GM18526 (cell line): ENCODE measurements around the gene FGF10.

Experiments used
- POLR2A ChIP-seq: IDR thresholded peaks from 3 replicates; pipeline ENCODE4 v1.6.1; 2011; ENCODE audit not compliant: insufficient read length; ENCODE audit errors: extremely low read depth

Gene FGF10

DNA sequence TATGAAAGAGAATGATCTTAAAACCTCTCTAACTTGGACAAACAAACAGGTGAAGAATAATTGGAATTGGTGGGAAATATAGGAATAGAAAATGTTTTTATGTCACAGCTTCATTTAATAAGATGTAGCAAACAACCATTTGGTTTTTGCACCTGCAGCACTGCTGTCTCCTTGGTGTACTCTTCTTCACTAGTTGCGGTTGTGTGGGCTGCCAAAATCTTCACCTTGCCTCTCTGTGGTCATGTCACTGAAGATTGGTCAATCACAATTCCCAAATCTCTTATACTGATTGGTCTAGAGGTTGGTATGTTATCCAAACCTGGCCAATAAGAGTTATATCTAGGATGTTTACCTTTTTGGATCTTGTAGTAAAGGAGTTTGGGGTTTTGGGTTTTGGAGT lies 88.7 kb downstream of the FGF10 start:
- no peak for TF ChIP-seq POLR2A

DNA sequence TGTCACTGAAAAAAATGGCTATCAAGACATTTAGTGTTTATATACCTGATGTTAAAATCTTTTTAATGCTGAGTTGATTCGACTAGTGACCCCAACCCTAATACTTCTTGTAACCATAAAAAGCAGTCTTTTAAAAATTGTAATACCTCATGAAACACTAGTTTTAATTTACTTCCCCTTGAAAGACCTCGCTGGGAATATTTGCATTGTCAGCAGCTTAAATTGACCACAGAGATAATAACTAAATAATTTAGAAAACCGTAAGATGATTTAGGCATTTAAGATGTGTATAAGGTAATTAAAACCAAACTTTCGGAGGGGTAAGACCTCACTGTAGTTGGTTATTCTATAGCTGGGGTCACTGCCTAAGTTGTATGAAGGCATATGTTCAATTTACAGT lies 89.8 kb downstream of the FGF10 start:
- TF ChIP-seq POLR2A, result no peak

DNA sequence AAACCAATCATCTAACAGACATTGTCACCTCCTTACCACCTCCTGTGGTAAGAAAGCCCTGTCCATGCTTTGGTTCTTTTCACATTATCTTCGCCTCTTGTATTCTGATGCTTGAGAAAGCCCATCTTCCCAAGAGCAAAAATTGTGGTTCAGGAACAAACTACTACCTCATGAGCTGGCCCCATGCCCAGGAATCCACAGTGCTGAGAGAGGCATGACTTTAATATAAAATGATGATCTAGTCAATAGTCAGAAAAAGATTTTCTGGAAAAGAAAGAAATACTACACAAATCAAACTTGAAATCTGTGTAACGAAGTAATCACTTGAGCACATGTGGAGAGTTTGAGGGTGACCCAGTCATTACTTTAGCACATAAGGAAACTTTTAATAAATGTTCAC lies 94.7 kb downstream of the FGF10 start:
- TF ChIP-seq POLR2A, result no peak

DNA sequence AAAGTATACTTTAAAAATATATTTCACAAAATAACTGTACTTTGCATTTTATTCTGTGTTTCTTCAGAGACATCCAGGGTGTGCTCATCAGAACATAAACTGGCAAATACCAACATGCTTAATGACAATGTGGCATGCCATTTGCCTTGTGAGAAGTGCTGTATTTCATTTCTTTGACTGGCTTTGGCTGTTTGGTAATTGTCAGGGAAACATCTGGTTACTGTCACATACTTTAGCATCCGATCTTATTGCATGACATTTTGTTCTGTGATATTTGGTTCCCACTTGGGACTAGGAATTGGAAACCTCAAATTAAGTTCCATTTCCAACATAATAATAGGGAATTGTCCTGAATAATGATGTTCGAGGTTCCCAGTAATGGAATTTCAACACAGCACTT lies 96.5 kb downstream of the FGF10 start:
- TF ChIP-seq POLR2A, result no peak

DNA sequence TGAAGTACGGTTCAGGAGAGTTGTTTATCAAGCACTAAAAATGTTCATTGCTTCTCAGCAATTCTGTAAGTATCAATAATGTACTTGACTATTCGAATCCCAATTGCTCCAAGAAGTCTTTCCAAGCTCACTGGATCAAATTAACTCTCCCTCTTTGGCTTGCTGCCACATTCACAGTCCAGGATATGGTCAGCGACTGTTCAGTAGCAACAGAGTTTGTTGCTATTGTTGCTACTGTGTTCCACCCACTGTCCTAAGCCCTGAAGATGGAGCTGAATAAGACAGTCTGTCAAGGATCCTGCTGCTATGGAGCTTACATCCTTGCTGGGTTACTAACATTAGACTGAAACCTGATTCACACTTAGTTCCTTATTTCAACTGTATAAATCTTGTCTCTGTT lies 110.8 kb downstream of the FGF10 start:
- TF ChIP-seq POLR2A, result no peak

DNA sequence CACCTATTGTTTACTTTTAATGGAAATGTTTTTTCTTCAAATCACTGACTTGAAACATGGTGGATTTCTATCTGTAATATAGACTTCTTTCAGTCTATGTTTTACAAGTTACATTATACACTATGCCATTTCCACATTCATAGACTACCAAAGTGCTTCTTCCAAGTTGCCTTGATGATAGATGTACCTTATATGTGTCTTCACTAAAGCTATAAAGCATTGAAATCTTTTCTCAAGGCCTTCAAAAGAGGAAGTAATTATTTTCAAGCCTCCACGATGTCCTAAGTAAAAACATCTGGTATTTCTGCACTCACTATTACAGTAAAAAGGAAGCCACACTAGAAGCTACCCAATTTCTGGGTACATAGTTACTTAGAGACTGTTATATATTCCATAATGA lies 113.3 kb downstream of the FGF10 start:
- no peak for TF ChIP-seq POLR2A

DNA sequence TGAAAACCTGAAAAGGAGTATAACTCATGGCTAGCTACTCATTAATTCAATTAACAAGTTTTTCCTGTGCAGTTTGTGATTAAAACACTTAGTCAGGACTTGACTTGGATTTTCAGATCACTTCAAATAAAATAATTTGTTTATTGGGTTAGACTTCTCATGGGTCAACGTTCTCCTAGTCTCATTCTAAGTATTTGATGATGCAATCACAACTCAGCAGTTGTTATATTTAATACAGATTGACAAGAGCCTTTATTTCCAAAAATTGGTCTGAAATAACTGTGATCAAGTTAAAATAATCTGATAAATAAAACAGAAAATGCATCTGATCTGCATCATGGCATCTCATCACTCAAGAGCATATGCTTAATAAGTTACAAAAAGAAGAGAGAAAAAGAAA lies 113.9 kb downstream of the FGF10 start:
- TF ChIP-seq POLR2A, result no peak

DNA sequence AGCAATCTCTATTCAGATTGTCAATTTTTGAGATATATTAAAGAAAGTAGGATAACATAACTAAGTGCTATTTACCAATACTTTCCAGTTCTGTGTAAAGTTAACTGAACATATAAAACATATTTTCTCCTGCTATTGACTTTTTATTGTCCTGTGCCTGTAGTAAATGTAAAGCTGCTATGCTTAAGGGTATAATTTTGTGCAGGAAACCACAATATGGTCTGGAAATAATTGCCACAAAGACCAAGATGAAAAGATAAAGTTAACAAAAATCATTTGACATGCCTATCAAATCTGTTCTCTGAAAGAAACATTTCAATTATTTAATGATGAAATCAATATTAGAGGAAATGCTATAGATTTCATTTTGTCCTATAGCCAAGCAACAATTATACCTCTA lies 121.3 kb downstream of the FGF10 start:
- no peak for TF ChIP-seq POLR2A

DNA sequence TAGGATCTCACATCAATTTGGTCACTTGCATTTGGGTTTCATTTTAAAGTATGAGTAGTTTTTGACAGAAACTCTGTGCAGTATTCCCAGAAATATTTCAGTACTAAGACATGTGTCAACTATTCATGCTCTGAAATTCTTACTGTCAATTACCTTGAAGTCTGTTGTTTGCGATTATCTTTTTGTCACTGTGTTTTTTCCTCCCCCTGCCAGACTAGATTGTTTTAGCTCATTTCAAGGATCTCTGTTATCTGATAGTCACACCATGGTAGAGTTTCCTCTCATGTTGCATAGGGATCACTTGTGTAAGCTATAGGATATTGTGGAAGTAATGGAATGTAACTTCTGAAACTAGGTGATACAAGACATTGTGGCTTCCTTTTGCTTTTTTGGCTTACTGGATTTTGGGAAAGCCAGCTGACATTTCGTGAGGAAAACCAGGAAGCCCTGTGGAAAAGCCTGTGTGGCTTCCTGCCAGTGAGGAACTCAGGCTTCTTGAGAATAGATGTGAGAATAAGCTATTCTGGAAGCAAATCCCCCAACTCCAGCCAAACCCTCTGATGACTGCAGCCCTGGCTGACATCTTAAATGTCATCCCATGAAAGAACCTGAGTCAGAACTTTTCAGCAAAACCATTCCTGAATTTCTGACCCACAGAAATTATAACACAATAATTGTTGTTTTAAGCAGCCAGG lies 122.2 kb downstream of the FGF10 start:
- no peak for TF ChIP-seq POLR2A

DNA sequence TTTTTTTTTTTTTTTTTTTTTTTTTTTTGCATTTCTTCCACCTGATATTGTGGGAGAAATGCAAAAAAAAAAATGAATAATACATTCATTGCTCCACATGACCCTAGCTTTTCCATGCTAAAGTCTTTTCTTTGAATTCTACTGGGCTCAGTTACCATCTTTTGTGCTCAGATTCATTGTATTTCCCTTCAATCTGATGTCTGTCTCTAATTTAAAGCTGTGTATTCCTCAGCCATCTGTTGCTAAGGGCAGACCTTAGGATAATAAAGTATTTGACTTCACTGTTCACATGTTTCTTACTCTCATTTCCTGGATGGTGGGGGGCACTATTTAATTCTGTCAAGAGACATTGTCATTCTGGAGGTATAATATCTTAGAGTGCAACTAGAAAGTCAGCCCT lies 123.5 kb downstream of the FGF10 start:
- no peak for TF ChIP-seq POLR2A

DNA sequence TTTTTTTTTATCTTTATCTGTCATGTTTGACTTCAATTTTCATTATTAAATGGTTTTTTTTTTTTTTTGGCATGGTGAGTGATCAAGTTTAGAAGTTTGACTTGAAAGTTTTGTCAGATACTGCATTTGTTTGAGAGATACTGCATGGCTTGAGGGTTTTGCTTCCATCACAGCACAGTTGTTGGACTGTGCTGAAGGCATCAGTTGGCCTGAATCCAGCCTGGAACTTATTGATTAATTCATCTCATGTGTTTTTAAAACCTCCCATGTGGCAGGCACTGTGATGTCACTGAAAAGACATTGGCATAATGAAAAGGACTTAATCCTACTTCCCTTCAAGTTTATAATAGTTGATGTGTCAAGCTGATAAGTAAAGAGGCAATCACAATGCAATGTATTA lies 128.4 kb downstream of the FGF10 start:
- no peak for TF ChIP-seq POLR2A

DNA sequence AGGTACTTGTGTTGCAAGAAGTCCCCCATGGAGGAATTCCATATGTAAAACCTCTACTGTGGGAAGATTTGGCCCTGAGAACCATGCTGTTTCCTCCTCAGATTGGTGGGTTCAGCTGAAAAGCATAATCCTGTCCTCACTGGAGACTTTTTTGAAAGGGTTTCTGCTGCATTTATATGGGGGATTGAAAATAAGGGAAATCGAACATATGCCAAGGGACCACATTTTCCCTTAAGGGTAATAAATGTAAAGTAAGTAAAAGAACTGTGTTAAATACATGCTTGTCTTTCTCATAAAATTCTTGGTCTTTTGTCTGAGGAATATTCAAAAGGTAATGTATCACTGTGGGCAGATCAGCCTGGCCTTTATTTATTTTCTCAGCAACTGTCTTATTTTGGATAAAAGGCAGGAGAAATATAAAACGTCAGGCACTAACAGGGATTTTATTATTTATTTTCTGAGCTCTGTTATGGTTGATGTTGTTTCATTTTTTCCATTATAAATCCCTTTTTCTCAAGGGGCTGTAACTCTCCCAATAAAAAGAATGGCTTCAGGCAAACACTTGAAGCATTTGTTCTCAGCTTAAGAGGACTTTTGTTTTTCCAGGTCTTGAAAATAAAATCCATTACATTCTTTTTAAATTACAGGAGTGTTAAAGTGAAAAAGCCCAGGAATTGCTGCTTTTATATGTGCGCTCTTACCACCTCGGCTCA lies 131.4 kb downstream of the FGF10 start:
- no peak for TF ChIP-seq POLR2A

DNA sequence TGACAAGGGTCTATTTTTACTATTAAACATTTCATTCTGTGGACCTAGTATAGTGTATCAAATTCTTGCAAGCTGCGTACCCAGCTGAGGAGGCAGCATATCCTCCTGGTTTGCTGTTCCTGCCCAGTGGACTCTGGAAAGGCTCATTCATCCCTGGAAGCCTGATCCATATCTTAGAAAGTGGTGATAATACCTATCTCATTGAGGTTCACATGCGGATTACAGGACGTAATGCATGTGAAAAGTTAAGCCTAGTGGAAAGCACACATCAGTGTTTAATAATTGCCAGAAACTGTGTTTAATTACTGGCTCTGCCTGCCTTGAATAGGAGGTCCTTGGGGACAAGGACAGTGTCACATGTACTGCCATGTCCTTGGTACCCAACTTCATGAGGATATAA lies 132.0 kb downstream of the FGF10 start:
- TF ChIP-seq POLR2A, result no peak
